Subcutaneous adipose tissue (tissue), 4 donors: ENCODE measurements around the gene KLHDC7B. TPM values are rescaled to one million over a fixed set of nuclear protein-coding genes. Genes with fewer than 3 reads are reported as not detected.

Experiments
- total RNA-seq, 4 donors: library from RNA; depleted of rRNA; stranded (reverse); fragments of >200 nt; gene quantifications; one replicate each; pipeline ENCODE4 v1.1.0, GENCODE V29; 2016
- TF ChIP-seq, protein P1 (sequence below): fragments of 450-650 bp; IDR thresholded peaks from one replicate; pipeline ENCODE4 v1.5.1; 2016; ENCODE audit warnings: low read depth, mild to moderate bottlenecking, control low read depth, antibody characterized with exemption, moderate library complexity

The KLHDC7B gene
- total RNA-seq, 4 donors from 2014 or later = not detected

GRCh38 chr22:50550395-50550794, 4.7 kb downstream of the KLHDC7B start:
- TF ChIP-seq, protein P1, sequence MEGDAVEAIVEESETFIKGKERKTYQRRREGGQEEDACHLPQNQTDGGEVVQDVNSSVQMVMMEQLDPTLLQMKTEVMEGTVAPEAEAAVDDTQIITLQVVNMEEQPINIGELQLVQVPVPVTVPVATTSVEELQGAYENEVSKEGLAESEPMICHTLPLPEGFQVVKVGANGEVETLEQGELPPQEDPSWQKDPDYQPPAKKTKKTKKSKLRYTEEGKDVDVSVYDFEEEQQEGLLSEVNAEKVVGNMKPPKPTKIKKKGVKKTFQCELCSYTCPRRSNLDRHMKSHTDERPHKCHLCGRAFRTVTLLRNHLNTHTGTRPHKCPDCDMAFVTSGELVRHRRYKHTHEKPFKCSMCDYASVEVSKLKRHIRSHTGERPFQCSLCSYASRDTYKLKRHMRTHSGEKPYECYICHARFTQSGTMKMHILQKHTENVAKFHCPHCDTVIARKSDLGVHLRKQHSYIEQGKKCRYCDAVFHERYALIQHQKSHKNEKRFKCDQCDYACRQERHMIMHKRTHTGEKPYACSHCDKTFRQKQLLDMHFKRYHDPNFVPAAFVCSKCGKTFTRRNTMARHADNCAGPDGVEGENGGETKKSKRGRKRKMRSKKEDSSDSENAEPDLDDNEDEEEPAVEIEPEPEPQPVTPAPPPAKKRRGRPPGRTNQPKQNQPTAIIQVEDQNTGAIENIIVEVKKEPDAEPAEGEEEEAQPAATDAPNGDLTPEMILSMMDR = no peak

- TF ChIP-seq, protein P1 = no peak
These were observed 5.6 kb downstream of the KLHDC7B start for GRCh38 chr22:50551160-50551752.

GRCh38 chr22:50553310-50553709, 7.6 kb downstream of the KLHDC7B start:
- TF ChIP-seq, protein P1 = no peak

DNA sequence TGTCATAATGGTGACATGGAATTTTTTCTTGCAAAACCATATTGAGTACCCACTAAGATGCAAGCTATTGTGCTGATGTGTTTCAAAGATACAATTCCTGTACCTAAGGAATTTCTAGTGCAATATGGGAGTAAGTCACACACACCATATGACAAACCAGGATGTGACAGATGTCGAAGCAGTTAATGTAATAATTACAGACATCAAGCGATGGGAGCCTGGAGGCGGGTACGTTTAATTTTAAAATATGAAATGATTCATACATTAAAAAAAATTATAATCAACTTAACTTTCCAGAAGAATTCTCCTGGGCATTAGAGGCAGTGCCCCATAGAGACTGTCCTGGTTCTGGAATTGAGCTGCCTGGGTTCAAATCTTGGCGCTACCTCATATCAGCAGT, 11.0 kb downstream of the KLHDC7B start:
- TF ChIP-seq, protein P1 = no peak

DNA sequence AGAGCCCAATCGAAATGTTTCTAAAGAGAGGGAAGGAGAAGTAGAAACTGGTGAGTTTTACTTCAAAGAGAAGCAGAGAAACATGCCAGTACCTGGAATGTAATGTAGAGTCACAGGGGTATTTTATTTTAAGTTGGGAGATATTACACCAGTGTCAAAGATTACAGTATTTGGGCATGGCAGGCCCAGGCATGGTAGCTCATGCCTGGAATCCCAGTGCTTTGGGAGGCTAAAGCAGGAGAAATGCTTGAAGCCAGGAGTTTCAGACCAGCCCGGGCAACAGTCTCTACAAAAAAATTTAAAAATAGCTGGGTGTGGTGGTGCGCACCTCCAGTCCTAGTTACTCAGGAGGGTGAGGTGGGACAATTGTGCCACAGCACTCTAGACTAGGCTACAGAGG, 14.3 kb downstream of the KLHDC7B start:
- TF ChIP-seq, protein P1 = no peak

- TF ChIP-seq, protein P1 = no peak
These were observed 16.0 kb downstream of the KLHDC7B start for GRCh38 chr22:50561401-50562358.
